Spinal cord (tissue), 10 donors: ENCODE data around the gene ATP10A. TPM values are rescaled to one million over a fixed set of nuclear protein-coding genes. Genes with fewer than 3 reads are reported as not detected.
A peak's percentile ranks its signal among the peaks of the same experiment; 100 is the strongest.

Experiments used
- DNase-seq, 6 donors: peaks; one replicate each; pipeline versions ENCODE4 v3.0.0 to v3.0.0-alpha.2; 2013 to 2015; ENCODE audit warnings: low spot score in 6 of 6, low read depth in 4 of 6
- H3K27ac ChIP-seq: one replicate; pipeline ENCODE4 v1.5.1; 2013; ENCODE audit warnings: low read depth, low read length, control low read depth
- H3K27me3 ChIP-seq: one replicate; pipeline ENCODE4 v1.6.1; 2013; ENCODE audit warnings: low read length; ENCODE audit not compliant: control insufficient read depth, insufficient read depth
- H3K36me3 ChIP-seq: one replicate; pipeline ENCODE4 v1.6.1; 2013; ENCODE audit warnings: low read length; ENCODE audit not compliant: control insufficient read depth, insufficient read depth
- H3K4me1 ChIP-seq: one replicate; pipeline ENCODE4 v1.6.1; 2013; ENCODE audit warnings: low read length; ENCODE audit not compliant: control insufficient read depth, insufficient read depth
- H3K4me3 ChIP-seq: one replicate; pipeline ENCODE4 v1.5.1; 2013; ENCODE audit warnings: low read depth, low read length, control low read depth
- H3K9me3 ChIP-seq: one replicate; pipeline ENCODE4 v1.6.1; 2013; ENCODE audit warnings: low read length; ENCODE audit not compliant: control insufficient read depth, insufficient read depth
- WGBS: methylation state at CpG from one replicate; pipeline ENCODE4 v1.1.5; 2013; ENCODE audit warnings: missing lambda C conversion rate; ENCODE audit not compliant: insufficient coverage; 5-methylcytosine and 5-hydroxymethylcytosine counted together
- long read RNA-seq, 4 donors: transcript quantifications; one replicate each; lab custom pipeline, GENCODE V29; 2026
- polyA plus RNA-seq, 2 donors: library from polyadenylated mRNA; unstranded; fragments of 120-200 nt; gene quantifications; one replicate each; pipeline ENCODE4 v1.2.1, GENCODE V29; 2013; ENCODE audit not compliant: insufficient read length in 2 of 2
- total RNA-seq, 2 donors: library from RNA; depleted of rRNA in 1 of 2; stranded (reverse); fragments of 120-200 nt in 1 of 2; fragments of >200 nt in 1 of 2; gene quantifications; one replicate each; pipeline versions ENCODE4 v1.2.3 to v1.2.4, GENCODE V29; 2013 to 2014
- donor health status: healthy.

Gene ATP10A
- total RNA-seq (1 to 10 TPM; 4.2 to 4.6 TPM), polyA plus RNA-seq (1 to 10 TPM; 3.6 to 5.4 TPM)
- long read RNA-seq, donor 1, full-length matches to known transcripts = 1 of 1 reads
- long read RNA-seq, donor 1, partial matches to known transcripts = 0 of 1 reads
- long read RNA-seq, donor 1, other reads (novel, unspliced or antisense) = 0 of 1 reads
- long read RNA-seq, donor 2 = 0 reads
- long read RNA-seq, donor 3 = 0 reads
- long read RNA-seq, donor 4 = 0 reads

- no peaks in the 10 kb centered on the region for H3K36me3 ChIP-seq
- H3K9me3 ChIP-seq = no peaks in the 10 kb centered on the region
- H3K4me1 ChIP-seq = peaks cover 25% of the 10 kb centered on the region
- peak within 1 kb of the TSS; percentile 33 for H3K4me3 ChIP-seq
- peaks cover 30% of the 10 kb centered on the region for H3K27me3 ChIP-seq
- peak in 2 of 6 donors; percentile 62 to 72 for DNase-seq
- under 1% methylated on average over 82 of the region's 85 CpGs for WGBS
- H3K27ac ChIP-seq = no peak within 1 kb of the TSS
Observed at GRCh38 chr15:25863111-25863967, at the start of gene ATP10A. ATP10A (minus strand) TSS chr15:25863327; CDS start chr15:25863096, 231 bp downstream.

GRCh38 chr15:25912035-25912434 lies 48.9 kb upstream of the ATP10A start:
- Histone ChIP-seq H3K4me1 (no peaks in the 10 kb centered on the region), H3K36me3 (peaks cover 3% of the 10 kb centered on the region), H3K27ac (no peak overlapping the region), H3K27me3 (no peaks in the 10 kb centered on the region), H3K9me3 (no peaks in the 10 kb centered on the region), H3K4me3 (no peak overlapping the region)
- 100% methylated on average over 1 of the region's 3 CpGs for WGBS
- no peak for DNase-seq

- H3K4me1 ChIP-seq = no peaks in the 10 kb centered on the region
- no peak overlapping the region for H3K4me3 ChIP-seq
- H3K9me3 ChIP-seq = no peaks in the 10 kb centered on the region
- H3K36me3 ChIP-seq = peaks cover 3% of the 10 kb centered on the region
- no peaks in the 10 kb centered on the region for H3K27me3 ChIP-seq
- H3K27ac ChIP-seq = no peak overlapping the region
- no peak for DNase-seq
- WGBS = 80% methylated on average over 1 of the region's 4 CpGs
Observed at GRCh38 chr15:25910832-25911231, 47.7 kb upstream of the ATP10A start.

- Histone ChIP-seq H3K27me3 (no peaks in the 10 kb centered on the region), H3K4me3 (no peak overlapping the region), H3K4me1 (no peaks in the 10 kb centered on the region), H3K27ac (no peak overlapping the region), H3K36me3 (peaks cover 3% of the 10 kb centered on the region), H3K9me3 (no peaks in the 10 kb centered on the region)
- DNase-seq = no peak
- 95% methylated on average over 9 of the region's 16 CpGs for WGBS
Observed at GRCh38 chr15:25909806-25910205, 46.7 kb upstream of the ATP10A start.

GRCh38 chr15:25909325-25909724 lies 46.2 kb upstream of the ATP10A start:
- no peaks in the 10 kb centered on the region for H3K9me3 ChIP-seq
- H3K27ac ChIP-seq = no peak overlapping the region
- WGBS = 93% methylated on average over 17 of the region's 21 CpGs

GRCh38 chr15:25905140-25905539 lies 42.0 kb upstream of the ATP10A start:
- 89% methylated on average over 2 of the region's 2 CpGs for WGBS
- H3K9me3 ChIP-seq = no peaks in the 10 kb centered on the region
- DNase-seq = no peak

More at GRCh38 chr15:25909325-25909724, 46.2 kb upstream of the ATP10A start:
- peaks cover 3% of the 10 kb centered on the region for H3K36me3 ChIP-seq
- no peak for DNase-seq
- H3K4me3 ChIP-seq = no peak overlapping the region
- H3K4me1 ChIP-seq = no peaks in the 10 kb centered on the region
- no peaks in the 10 kb centered on the region for H3K27me3 ChIP-seq

GRCh38 chr15:25903024-25903581 lies 40.0 kb upstream of the ATP10A start:
- no peaks in the 10 kb centered on the region for H3K36me3 ChIP-seq
- H3K4me3 ChIP-seq = no peak overlapping the region
- WGBS = 77% methylated on average over 9 of the region's 10 CpGs
- H3K4me1 ChIP-seq = no peaks in the 10 kb centered on the region
- H3K9me3 ChIP-seq = no peaks in the 10 kb centered on the region
- no peak for DNase-seq
- H3K27me3 ChIP-seq = no peaks in the 10 kb centered on the region
- no peak overlapping the region for H3K27ac ChIP-seq

More at GRCh38 chr15:25905140-25905539, 42.0 kb upstream of the ATP10A start:
- no peak overlapping the region for H3K4me3 ChIP-seq
- no peak overlapping the region for H3K27ac ChIP-seq
- H3K4me1 ChIP-seq = no peaks in the 10 kb centered on the region
- no peaks in the 10 kb centered on the region for H3K27me3 ChIP-seq
- H3K36me3 ChIP-seq = peaks cover 3% of the 10 kb centered on the region

GRCh38 chr15:25901811-25902605 lies 38.9 kb upstream of the ATP10A start:
- no peaks in the 10 kb centered on the region for H3K4me1 ChIP-seq
- H3K36me3 ChIP-seq = no peaks in the 10 kb centered on the region
- no peak for DNase-seq
- no peak overlapping the region for H3K4me3 ChIP-seq
- H3K9me3 ChIP-seq = no peaks in the 10 kb centered on the region
- 80% methylated on average over 9 of the region's 14 CpGs for WGBS
- H3K27ac ChIP-seq = no peak overlapping the region
- no peaks in the 10 kb centered on the region for H3K27me3 ChIP-seq

GRCh38 chr15:25900901-25901300 lies 37.8 kb upstream of the ATP10A start:
- Histone ChIP-seq H3K36me3 (no peaks in the 10 kb centered on the region), H3K4me3 (no peak overlapping the region), H3K9me3 (no peaks in the 10 kb centered on the region), H3K27ac (no peak overlapping the region), H3K4me1 (no peaks in the 10 kb centered on the region), H3K27me3 (no peaks in the 10 kb centered on the region)
- 76% methylated on average over 5 of the region's 5 CpGs for WGBS
- DNase-seq = peak in 1 of 6 donors; percentile 20
